ENCODE measurements around the gene SLC16A3.

GRCh38 chr17:82222816-82223215, 6.0 kb upstream of the SLC16A3 start:
- TF ChIP-seq, protein P1, sequence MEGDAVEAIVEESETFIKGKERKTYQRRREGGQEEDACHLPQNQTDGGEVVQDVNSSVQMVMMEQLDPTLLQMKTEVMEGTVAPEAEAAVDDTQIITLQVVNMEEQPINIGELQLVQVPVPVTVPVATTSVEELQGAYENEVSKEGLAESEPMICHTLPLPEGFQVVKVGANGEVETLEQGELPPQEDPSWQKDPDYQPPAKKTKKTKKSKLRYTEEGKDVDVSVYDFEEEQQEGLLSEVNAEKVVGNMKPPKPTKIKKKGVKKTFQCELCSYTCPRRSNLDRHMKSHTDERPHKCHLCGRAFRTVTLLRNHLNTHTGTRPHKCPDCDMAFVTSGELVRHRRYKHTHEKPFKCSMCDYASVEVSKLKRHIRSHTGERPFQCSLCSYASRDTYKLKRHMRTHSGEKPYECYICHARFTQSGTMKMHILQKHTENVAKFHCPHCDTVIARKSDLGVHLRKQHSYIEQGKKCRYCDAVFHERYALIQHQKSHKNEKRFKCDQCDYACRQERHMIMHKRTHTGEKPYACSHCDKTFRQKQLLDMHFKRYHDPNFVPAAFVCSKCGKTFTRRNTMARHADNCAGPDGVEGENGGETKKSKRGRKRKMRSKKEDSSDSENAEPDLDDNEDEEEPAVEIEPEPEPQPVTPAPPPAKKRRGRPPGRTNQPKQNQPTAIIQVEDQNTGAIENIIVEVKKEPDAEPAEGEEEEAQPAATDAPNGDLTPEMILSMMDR (IDR thresholded peaks at IDR 0.05): no peak
- TF ChIP-seq POLR2A (IDR thresholded peaks at IDR 0.05): no peak

Measured in body of pancreas (tissue), 4 donors.